ENCODE data around the gene UTP11. TPM values are rescaled to one million over a fixed set of nuclear protein-coding genes. Genes with fewer than 3 reads are reported as not detected.

Gene UTP11
- total RNA-seq, 1 donor: 55.7 TPM

DNA sequence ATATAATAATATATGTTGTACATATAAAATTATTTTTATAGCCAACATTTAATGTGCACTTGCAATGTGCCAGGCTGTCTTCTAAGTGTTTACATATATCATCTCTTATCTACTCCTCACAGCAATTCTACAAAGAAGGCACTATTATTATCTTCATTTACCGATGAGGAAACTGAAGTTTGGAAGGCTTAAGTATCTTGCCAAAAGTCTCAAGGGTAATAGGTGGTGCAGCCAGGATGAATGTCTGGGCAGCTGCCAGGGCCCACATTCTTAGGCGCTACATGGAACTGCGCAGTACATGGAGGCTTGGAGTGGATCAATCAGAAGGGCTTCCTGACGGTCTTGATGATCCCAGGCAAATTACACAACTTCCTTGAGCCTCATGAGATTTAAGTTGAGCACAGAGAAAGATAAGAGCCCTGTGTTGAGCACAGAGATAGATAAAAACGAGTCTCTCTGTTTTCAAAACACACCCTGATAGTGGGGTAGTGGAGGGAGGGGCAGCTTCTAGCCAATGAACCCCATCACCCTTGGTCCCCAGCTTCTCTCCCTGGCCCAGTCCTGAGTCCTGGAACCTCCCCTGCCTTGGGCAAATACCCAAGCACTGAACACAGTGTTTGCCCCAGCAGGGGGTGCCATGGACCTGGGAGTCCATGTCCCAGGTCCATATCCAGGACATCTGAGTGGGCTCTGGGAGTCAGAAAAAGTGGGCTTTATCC, 24.8 kb downstream of the UTP11 start:
- TF ChIP-seq, protein P1, sequence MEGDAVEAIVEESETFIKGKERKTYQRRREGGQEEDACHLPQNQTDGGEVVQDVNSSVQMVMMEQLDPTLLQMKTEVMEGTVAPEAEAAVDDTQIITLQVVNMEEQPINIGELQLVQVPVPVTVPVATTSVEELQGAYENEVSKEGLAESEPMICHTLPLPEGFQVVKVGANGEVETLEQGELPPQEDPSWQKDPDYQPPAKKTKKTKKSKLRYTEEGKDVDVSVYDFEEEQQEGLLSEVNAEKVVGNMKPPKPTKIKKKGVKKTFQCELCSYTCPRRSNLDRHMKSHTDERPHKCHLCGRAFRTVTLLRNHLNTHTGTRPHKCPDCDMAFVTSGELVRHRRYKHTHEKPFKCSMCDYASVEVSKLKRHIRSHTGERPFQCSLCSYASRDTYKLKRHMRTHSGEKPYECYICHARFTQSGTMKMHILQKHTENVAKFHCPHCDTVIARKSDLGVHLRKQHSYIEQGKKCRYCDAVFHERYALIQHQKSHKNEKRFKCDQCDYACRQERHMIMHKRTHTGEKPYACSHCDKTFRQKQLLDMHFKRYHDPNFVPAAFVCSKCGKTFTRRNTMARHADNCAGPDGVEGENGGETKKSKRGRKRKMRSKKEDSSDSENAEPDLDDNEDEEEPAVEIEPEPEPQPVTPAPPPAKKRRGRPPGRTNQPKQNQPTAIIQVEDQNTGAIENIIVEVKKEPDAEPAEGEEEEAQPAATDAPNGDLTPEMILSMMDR (IDR thresholded peaks at IDR 0.05; ENCODE audit: insufficient read depth, low read depth, low read length): peak; percentile 43
- DNase-seq (ENCODE audit: low read depth): peak; percentile 67
- H3K4me3 ChIP-seq (ENCODE audit: low read depth, low read length): no peak overlapping the region

DNA sequence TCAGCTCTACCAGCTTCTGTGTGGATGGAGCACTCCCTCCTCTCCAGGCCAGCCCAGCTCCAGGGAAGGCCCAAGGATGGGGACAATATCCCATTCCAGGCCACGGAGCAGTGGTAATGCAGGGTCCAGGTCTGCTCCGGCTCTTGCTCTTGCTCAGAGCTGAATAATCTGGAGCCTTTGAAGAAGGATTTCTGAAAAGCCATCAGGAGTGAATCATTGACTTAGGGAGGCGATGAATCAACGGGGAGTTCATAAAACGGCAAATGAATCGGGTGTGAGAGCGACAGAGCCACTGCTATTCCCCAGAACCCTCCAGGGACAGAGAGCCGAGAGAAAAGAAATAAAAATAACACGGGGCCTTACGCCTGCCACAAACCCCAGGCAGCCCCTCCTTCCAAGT, 26.3 kb downstream of the UTP11 start:
- TF ChIP-seq, protein P1 (IDR thresholded peaks at IDR 0.05; ENCODE audit: insufficient read depth, low read depth, low read length): no peak
- no peak overlapping the region for H3K4me3 ChIP-seq (ENCODE audit: low read depth, low read length)
- no peak for DNase-seq (ENCODE audit: low read depth)

GRCh38 chr1:38039331-38040088, 27.0 kb downstream of the UTP11 start:
- no peak for DNase-seq (ENCODE audit: low read depth)
- TF ChIP-seq, protein P1 (IDR thresholded peaks at IDR 0.05; ENCODE audit: insufficient read depth, low read depth, low read length): no peak
- H3K4me3 ChIP-seq (ENCODE audit: low read depth, low read length): no peak overlapping the region

DNA sequence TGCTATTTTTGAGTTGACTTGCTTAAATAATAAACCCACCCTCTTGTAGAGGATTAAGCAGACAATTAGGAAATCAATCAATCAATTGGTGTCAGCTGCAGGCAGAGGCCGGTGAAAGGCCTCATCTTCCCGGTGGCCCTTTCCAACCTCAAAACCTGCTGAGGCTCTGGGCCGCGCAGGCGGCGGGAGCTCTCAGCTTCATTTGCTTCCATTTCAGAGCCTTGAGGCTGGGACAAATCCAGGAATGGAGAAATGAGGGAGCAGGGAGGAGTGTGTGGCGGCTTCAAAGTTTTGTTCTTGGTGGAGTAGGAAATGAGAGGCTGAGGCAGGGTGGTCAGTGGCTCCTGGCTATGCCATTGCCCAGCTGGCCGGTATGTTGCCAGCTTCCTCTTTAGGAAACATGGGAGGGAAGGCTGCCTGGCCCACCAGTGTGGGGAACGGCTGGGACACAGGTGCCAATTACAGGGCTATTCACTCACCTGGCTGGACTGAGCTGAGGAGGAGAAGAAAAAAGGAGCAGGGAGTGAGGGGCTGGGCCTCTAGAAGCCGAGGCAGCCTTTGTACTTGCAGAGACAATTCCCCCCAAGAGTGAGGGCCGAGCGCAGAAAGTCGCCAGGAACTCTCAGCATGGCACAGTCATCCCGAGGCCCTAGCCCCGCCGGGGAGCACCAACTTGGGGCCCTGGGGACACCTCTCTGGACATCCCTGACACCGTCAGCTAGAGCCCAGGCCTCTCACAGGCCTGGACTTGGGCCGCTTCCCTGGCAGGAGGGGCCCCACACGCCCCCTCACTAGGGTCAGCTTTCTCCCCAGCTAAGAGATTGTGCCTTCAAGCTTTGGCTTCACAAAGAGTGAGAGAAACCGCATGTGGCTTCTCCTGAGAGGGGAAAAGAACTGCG, 29.7 kb downstream of the UTP11 start:
- no peak overlapping the region for H3K4me3 ChIP-seq (ENCODE audit: low read depth, low read length)
- TF ChIP-seq, protein P1 (IDR thresholded peaks at IDR 0.05; ENCODE audit: insufficient read depth, low read depth, low read length): no peak
- no peak for DNase-seq (ENCODE audit: low read depth)

DNA sequence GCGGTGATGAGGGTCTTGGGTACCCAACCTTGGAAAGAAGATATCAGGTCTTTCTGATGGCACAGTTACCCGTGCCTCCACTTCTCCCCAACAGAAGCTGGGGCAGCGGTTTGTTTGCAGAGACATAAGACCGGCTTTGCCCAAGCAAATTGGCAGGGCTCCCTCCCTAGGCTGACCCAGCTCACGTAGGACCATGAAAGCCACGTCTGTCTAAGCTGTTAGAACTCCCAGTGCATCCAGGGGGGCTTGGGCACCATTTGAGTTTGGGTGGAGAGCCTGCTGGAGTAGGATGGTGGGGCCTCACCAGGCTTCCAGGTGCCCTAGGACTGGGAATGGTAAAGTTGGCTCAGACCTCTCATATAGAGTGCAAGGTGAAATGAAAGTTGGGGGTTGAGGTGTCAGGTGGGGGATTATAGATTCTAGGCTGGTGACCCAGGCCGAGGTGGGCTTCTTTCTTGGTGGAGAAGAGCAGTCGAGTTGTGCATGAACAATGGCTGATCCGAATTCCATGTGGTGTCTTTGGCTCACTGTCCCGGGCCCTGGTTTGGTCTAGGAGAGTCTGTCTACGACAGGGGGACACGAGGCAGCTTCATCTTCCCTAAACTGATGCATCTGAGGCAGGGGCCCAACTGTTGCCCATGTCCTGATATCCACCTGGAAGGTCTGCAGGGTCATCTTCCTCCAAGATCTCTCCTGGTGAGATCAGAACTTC, 30.7 kb downstream of the UTP11 start:
- TF ChIP-seq, protein P1 (IDR thresholded peaks at IDR 0.05; ENCODE audit: insufficient read depth, low read depth, low read length): no peak
- no peak overlapping the region for H3K4me3 ChIP-seq (ENCODE audit: low read depth, low read length)
- no peak for DNase-seq (ENCODE audit: low read depth)
